ENCODE data around the gene BPIFB2. TPM values are rescaled to one million over a fixed set of nuclear protein-coding genes. Genes with fewer than 3 reads are reported as not detected.

BPIFB2 gene
- total and polyA plus RNA-seq, 4 donors, result 0.33 to 3.7 (median 1.5) TPM

DNA sequence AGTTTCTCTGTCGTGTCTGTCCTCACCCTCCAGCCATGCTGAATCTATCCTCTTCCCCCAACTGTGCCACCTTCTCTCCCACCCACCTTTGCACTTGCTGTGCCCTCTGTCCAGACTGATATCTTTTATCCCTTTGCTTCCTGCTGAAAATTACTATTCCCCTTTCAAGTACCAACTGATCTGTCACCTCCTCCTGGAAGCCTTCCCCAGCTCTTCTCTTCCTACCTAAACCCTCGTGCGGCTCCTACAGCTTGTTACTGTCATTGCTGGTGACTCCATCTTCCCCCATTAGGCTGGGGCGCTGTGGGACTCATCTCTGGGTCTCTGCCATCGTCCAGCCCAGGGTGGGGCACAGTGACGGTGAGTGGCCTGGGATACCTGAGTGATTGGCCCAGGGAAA lies 25.1 kb downstream of the BPIFB2 start (continued):
- TF ChIP-seq EGR1 (IDR thresholded peaks at IDR 0.05; ENCODE audit: low read depth in 2 of 2) (no peak), NR2F2 (IDR thresholded peaks at IDR 0.05) (no peak), TAF1 (conservative IDR thresholded peaks at IDR 0.05) (no peak), FOXA1 (IDR thresholded peaks at IDR 0.05) (no peak), FOXA2 (IDR thresholded peaks at IDR 0.05) (no peak), RXRA (IDR thresholded peaks at IDR 0.05) (no peak), YY1 (IDR thresholded peaks at IDR 0.05) (no peak), SP1 (IDR thresholded peaks at IDR 0.05) (no peak)

DNA sequence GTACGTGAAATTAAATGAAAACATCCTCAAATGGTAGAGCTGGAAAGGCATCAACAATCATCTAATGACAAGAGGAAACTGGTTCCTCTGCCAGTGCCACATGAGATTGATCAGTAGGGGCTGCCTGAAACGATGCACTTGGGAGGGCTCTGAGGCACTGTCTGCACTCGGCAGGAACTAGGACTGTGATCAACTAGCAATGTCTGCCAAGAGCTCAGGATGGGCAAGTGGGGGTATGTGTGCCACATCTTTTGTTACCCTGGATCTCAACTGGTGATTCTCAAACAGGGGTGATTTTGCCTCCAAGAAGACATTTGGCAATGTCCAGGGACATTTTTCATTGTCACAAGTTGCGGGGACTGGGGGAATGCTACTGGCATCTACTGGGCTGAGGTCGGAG lies 25.9 kb downstream of the BPIFB2 start:
- Histone ChIP-seq H3K4me1 (ENCODE audit: control insufficient read depth in 4 of 4, insufficient read depth in 4 of 4, low read length in 3 of 4) (no peaks in the 10 kb centered on the region), H3K27ac (ENCODE audit: low read depth in 1 of 2, low read length in 2 of 2) (no peak overlapping the region), H3K4me3 (ENCODE audit: low read depth in 1 of 3, low read length in 3 of 3) (no peak overlapping the region), H3K9ac (ENCODE audit: low read depth in 1 of 2, low read length in 2 of 2) (no peak overlapping the region), H3K36me3 (ENCODE audit: control insufficient read depth in 4 of 4, insufficient read depth in 3 of 4, low read depth in 1 of 4, low read length in 3 of 4) (no peaks in the 10 kb centered on the region), H3K27me3 (ENCODE audit: control insufficient read depth in 4 of 4, insufficient read depth in 4 of 4, low read length in 3 of 4) (no peaks in the 10 kb centered on the region), H3K9me3 (ENCODE audit: control insufficient read depth in 4 of 4, low read length in 3 of 4) (no peaks in the 10 kb centered on the region)
- 80% methylated on average over 5 of the region's 5 CpGs for WGBS
- TF ChIP-seq, protein P1, sequence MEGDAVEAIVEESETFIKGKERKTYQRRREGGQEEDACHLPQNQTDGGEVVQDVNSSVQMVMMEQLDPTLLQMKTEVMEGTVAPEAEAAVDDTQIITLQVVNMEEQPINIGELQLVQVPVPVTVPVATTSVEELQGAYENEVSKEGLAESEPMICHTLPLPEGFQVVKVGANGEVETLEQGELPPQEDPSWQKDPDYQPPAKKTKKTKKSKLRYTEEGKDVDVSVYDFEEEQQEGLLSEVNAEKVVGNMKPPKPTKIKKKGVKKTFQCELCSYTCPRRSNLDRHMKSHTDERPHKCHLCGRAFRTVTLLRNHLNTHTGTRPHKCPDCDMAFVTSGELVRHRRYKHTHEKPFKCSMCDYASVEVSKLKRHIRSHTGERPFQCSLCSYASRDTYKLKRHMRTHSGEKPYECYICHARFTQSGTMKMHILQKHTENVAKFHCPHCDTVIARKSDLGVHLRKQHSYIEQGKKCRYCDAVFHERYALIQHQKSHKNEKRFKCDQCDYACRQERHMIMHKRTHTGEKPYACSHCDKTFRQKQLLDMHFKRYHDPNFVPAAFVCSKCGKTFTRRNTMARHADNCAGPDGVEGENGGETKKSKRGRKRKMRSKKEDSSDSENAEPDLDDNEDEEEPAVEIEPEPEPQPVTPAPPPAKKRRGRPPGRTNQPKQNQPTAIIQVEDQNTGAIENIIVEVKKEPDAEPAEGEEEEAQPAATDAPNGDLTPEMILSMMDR (IDR thresholded peaks at IDR 0.05; ENCODE audit: low read depth, low read length, missing input control), result no peak
- TF ChIP-seq YY1 (IDR thresholded peaks at IDR 0.05) (no peak), JUND (IDR thresholded peaks at IDR 0.05) (no peak), TAF1 (conservative IDR thresholded peaks at IDR 0.05) (no peak), RAD21 (IDR thresholded peaks at IDR 0.05) (no peak), NR2F2 (IDR thresholded peaks at IDR 0.05) (no peak), RXRA (IDR thresholded peaks at IDR 0.05) (no peak), EGR1 (IDR thresholded peaks at IDR 0.05; ENCODE audit: low read depth in 2 of 2) (no peak), HNF4G (IDR thresholded peaks at IDR 0.05) (no peak), FOXA1 (IDR thresholded peaks at IDR 0.05) (no peak), FOXA2 (IDR thresholded peaks at IDR 0.05) (no peak), GABPA (IDR thresholded peaks at IDR 0.05 in 1 of 2, conservative IDR thresholded peaks at IDR 0.05 in 1 of 2) (no peak), HNF4A (conservative IDR thresholded peaks at IDR 0.05) (no peak), SP1 (IDR thresholded peaks at IDR 0.05) (no peak)
- TF ChIP-seq, protein P2, sequence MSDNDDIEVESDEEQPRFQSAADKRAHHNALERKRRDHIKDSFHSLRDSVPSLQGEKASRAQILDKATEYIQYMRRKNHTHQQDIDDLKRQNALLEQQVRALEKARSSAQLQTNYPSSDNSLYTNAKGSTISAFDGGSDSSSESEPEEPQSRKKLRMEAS (IDR thresholded peaks at IDR 0.05), result no peak
- TF ChIP-seq, protein P3, sequence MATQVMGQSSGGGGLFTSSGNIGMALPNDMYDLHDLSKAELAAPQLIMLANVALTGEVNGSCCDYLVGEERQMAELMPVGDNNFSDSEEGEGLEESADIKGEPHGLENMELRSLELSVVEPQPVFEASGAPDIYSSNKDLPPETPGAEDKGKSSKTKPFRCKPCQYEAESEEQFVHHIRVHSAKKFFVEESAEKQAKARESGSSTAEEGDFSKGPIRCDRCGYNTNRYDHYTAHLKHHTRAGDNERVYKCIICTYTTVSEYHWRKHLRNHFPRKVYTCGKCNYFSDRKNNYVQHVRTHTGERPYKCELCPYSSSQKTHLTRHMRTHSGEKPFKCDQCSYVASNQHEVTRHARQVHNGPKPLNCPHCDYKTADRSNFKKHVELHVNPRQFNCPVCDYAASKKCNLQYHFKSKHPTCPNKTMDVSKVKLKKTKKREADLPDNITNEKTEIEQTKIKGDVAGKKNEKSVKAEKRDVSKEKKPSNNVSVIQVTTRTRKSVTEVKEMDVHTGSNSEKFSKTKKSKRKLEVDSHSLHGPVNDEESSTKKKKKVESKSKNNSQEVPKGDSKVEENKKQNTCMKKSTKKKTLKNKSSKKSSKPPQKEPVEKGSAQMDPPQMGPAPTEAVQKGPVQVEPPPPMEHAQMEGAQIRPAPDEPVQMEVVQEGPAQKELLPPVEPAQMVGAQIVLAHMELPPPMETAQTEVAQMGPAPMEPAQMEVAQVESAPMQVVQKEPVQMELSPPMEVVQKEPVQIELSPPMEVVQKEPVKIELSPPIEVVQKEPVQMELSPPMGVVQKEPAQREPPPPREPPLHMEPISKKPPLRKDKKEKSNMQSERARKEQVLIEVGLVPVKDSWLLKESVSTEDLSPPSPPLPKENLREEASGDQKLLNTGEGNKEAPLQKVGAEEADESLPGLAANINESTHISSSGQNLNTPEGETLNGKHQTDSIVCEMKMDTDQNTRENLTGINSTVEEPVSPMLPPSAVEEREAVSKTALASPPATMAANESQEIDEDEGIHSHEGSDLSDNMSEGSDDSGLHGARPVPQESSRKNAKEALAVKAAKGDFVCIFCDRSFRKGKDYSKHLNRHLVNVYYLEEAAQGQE (IDR thresholded peaks at IDR 0.05), result no peak
- TF ChIP-seq, protein P4, sequence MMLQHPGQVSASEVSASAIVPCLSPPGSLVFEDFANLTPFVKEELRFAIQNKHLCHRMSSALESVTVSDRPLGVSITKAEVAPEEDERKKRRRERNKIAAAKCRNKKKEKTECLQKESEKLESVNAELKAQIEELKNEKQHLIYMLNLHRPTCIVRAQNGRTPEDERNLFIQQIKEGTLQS (IDR thresholded peaks at IDR 0.05), result no peak
- TF ChIP-seq, protein P5, sequence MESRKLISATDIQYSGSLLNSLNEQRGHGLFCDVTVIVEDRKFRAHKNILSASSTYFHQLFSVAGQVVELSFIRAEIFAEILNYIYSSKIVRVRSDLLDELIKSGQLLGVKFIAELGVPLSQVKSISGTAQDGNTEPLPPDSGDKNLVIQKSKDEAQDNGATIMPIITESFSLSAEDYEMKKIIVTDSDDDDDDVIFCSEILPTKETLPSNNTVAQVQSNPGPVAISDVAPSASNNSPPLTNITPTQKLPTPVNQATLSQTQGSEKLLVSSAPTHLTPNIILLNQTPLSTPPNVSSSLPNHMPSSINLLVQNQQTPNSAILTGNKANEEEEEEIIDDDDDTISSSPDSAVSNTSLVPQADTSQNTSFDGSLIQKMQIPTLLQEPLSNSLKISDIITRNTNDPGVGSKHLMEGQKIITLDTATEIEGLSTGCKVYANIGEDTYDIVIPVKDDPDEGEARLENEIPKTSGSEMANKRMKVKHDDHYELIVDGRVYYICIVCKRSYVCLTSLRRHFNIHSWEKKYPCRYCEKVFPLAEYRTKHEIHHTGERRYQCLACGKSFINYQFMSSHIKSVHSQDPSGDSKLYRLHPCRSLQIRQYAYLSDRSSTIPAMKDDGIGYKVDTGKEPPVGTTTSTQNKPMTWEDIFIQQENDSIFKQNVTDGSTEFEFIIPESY (IDR thresholded peaks at IDR 0.05), result no peak
- DNase-seq (ENCODE audit: low spot score), result no peak

Data from liver (tissue), 9 donors.